ENCODE measurements around the gene LOXHD1.

LOXHD1 gene

DNA sequence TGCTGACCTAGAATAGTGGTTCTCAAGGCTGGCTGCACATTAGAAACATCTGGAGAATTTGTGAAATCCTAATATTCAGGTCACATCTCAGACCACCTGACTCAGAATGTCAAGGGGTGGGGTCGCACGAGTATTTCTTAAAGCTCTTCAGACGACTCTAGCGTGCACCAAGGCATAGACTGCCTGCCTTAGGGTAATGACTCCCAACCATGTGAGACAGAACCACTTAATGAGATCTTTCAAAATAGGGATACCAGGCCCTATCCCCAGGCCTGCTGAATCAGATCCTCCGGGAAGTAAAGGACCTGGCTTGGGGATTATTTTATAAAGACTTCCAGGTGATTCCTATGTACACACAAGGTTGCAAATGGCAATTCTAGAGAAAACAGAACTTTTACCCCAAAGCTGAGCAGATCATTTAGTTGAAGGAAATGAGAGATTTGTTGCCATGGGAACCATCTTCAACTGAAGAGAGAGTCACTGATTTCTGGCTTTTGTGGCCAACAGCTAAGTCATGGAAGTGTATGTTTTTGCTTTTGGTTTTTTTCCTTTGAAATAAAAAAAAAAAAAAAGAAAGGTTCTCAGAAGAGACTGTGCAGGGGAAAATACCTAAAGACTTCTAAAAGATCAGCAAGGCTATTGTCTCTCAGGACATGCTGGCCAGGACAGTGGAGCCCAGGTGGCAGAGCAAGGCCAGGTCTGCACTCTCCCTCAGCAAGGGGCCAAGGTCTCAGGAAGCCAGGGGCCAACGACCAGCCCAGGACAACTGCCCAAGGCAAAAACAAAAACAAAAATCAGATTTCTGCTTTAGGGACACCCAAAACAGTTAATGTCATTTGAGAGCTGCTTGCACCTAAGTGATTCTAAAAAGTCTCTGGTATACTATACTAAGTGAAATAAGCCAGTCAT lies 15.3 kb upstream of the LOXHD1 start:
- DNase-seq (ENCODE audit: low spot score), result no peak

DNA sequence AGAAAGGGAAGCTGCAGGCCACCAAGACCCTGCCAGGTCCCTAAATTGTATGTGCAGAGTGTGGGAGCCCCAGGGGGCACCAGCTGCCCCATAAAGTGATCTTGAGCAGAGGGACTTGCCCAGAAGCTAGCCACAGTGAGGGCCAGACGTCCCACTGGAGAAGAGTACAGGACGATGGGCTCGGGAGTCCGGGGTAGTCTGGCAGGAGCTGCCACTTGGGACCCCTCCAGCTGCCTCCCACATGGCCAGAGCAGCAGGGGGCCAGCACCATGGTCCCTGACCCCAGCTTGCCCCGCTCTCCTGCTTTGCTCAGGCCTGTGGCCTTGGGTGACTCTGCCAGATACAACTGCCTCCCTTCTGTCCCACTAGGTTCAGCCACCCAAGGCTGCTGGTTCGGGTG lies 11.7 kb upstream of the LOXHD1 start:
- no peak for DNase-seq (ENCODE audit: low spot score)

DNA sequence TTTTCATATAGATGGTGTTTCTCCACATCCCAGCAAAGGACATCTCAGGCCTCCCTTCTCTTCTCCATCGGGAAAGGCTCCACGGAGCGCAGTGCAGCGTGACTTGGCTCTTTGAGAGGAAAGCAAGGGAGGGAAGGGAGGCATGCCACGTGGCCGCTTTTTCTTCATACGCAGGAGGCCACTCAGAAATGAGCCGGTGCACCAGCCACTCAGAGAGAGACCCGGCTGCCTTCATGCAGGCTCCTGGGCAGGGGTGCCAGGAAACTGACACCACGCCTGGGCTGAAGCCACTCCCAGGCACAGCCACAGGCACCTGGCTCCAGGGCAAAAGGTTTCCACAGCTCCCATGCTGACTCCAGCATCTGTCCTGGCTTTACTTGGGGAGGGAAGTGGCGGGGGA lies 11.1 kb upstream of the LOXHD1 start:
- DNase-seq (ENCODE audit: low spot score), result no peak

DNA sequence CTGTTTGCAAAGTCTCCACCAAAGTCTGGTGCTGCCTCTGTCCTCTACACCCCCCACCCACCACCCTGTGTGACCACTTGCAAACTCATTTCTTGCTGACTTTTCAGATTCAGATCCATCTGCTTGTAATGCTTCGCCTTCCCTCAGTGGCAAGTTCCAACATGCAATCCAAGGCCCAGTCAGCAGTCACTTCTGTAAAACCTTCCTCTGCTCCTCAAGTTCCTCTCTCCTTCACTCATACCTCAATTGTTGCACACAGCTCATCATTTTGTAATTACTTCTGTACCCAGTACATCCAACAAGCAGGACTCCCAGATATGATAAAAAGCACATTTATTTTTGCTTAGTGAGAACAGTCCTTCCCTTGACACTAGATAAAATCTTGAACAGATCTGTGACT lies 6.5 kb upstream of the LOXHD1 start:
- no peak for DNase-seq (ENCODE audit: low spot score)

DNA sequence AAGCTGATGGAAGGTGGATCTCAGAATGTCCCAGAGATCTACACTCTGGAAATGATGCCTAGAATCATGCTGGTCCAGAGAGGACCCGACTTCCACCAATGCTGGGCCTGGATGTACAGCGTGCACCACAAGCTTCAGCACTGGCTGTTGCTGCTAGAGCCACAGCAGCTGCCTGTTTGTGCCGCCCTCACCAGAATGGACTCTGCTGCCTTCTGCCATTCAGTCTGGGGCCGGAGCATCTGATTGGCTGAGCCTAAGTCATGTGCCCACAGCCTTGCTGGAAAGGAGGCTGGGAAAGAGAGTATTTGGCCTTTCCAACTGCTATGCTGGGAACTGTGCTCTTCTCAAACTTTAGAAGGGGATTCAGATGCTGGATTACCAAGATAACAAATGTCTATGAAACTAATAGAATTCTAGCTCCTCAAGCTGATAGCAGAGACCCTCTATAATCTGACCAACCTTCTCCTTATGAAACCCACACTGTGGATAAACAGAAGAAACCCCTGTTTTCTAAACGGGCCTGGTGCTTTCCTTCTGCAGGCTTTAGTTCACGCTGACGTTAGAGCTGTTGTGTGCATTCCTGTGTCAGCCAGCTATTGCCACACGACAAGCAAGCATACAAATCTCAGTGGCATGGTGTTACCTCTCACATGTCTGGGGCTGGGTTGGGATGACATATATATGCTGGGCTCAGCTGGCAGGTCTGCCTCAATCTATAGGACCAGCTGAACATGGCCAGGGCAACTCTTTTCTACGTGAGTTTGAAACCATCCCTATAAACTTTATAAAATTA lies 4.1 kb upstream of the LOXHD1 start:
- peak; percentile 90 for DNase-seq (ENCODE audit: low spot score)

DNA sequence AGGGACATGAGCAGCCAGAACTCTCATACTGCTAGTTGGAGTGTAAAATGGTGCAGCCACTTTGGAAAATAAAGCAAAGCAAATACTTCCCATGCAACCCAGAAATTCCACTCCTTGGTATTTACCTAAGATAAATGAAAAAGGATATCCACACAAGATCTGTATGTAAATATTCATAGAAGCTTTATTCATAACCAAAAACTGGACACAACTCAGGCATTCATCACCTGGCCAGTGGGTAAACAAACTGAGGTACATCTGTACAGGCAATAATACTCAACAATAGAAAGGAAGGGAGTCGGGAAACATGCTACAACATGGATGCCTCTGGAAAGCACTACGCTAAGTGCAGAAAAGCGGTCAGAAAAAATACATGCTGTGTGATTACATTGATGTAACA lies 2.5 kb upstream of the LOXHD1 start:
- no peak for DNase-seq (ENCODE audit: low spot score)

DNA sequence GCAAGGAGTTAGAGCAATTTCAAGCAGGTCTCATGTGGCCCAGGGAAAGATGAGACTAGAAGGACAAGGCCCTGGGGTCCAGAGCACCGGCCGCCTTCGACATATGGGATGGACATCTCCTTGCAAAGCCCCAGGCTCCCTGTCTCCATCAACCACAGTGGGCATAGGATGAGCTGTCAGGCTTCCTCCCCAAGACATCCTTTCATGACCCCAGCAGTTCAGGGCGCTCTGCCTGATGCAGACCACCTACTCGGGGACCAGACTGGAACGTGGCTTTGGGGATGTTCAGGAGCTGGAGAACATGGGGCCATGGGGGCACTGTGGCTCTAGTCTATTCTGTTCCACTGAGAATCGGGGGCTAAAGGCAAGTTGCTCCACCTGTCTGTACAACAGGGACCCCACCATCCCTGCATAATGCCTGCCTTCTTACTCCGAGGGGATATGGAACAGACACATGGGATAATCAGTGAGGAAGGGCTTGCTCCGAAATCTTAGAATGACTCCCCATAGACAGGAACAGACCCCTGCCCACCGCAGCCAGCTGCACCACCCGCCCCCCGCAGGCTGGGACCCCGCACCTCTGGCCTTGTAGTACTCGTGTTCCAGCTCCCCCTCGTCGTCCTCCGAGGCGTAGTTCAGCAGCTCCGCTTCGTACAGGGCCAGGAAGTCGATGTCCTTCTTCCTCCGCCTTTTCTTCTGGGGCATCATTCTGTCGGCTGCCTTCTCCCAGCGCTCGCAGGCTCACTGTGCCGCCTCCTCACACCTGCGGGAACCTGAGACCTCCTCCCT lies 500 bp downstream of the LOXHD1 start:
- no peak for DNase-seq (ENCODE audit: low spot score)

DNA sequence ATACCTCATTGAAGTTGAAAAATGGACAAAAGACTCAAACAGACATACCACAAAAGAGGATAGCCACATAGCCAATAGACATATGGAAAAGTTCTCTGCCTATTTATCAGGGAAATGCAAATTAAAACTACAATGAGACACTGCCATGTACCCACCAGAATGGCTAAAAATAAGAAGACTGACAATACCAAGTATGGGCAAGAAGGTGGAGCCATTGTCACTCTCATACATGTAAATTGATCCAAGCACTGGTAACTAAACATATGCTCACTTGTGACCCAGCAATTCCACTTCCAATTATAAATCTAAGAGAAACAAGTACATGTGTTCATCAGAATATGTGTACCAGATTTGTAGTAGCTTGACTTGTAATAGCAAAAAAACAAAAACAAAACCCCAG lies 4.6 kb downstream of the LOXHD1 start:
- no peak for DNase-seq (ENCODE audit: low spot score)

DNA sequence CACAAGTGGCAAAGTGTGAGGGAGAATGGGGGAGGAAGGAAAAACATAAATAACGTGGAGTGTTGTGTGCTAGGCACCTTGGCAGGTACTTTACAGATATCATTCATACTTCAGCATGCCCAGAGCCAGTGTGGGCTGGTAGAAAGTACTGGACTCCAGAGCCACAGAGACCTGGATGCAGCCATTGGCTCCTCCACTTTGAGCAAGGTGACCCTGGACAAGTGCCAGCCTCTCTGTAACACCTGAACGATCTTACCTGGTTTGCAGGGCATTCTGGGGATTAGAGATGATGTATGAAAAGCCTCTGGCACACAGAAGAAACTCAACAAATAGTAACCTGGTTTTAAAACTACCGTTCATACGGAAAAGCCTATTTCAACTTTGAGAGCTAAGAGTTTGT lies 6.3 kb downstream of the LOXHD1 start:
- DNase-seq (ENCODE audit: low spot score), result no peak

DNA sequence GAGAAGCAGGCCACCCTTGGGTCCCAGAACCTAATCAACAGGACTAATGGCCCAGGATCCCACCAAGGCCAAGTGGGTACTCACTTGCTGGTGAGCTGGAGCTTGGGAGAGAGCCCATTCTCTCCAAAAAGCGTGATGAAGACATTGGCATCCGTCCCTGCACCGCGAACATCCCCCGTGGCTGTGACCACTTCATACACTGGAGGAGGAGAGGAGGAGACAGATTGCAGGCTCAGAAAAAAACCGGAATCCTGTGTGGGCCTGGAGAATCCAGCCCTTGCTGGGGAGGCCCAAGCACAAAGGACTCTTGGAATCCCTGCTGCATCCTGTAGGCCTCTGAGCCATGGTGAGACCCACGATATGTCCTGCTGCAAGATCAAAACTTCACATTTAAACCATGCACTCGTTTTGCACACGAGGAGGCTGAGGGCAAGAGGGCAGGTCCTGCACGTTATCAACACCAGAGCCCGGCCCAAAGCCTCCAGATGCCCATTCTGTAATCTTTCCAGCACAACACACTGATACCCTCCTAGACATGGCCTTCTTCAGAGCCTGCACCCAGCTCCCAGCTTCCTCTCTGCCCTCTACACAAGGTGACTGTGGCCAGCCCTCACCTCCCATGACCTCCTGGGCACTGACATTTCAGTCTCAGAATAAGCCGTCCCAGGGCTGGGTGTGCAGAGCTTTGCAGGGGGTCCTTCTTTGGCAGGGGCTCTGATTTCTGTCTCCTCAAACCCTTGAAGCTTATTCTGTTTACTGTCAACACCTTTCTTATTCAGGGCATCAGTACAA lies 7.8 kb downstream of the LOXHD1 start:
- DNase-seq (ENCODE audit: low spot score), result no peak

DNA sequence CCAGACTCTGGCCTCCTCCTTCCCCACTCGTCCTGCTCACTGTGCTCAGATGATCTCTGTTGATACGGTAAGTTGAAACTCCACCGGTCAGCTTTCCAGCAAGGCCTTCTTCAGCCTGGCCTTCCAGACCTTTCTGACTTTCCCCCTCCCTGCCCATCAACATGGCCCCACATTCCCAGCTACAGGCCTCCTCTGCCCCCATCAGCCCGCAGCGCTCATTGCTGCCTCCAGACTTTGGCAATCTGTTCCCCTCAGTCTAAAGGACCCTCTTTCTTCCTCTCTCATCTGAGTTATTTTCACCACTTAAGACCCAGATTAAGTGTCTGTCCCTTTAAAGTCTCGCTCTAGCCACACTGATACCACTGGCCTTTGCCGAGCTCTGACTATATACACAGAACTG lies 10.6 kb downstream of the LOXHD1 start:
- no peak for DNase-seq (ENCODE audit: low spot score)

DNA sequence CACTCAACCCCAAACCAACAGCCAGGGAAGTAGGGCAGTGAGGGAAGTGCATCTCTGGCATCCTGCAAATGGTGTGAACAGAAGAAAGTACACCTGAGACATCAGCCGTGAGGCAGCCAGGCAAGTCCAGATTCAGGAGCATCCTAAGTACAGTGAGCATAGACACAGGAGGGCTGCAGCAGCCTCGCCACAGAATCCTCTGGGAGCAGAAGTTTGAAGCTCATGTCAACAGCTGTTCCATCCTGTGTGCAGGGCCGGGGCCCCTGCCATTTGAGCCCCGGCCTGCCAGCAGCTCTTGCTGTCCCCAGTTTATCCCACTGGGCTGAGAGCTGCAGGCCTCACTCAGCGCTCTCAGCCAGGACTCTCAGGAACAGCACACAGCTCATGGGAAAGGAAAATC lies 14.5 kb downstream of the LOXHD1 start:
- no peak for DNase-seq (ENCODE audit: low spot score)

DNA sequence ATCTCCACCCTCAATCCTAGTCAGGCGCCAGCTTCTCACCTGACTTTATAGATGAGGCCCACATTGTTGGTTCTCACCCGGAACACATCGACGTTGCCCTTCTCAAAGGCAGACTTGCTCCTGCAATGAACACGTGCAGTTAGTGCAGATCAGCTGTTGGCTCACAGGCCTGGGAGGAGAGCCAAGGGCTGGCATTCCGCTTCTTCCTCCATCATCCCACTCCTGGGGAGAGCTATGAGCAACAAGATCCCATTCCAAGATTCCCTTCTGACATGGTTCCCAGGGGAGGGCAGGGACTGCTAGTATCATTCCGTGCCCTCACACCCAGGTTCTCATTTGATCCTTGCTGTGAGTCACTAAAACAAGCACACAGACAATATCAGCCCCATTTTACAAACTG lies 15.1 kb downstream of the LOXHD1 start:
- no peak for DNase-seq (ENCODE audit: low spot score)

DNA sequence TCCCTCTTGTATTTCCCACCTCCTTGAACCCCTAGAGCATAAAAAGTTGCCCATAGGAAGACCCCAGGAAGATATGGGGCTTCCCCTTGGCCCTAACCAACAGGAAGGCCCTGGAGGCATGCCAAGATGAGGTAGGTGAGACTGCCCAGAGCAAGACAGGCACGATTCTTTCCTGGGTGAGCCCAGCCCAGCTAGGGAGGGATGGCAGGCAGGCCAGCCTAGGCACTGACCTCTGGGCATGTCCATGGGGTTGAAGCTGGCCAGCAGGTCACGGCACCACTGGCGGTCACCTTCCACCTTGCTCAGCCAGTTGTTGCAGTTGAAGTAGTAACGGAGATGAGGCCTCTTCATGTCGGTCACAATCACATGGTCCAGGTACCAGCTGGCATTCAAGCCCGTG lies 17.6 kb downstream of the LOXHD1 start:
- DNase-seq (ENCODE audit: low spot score), result no peak

DNA sequence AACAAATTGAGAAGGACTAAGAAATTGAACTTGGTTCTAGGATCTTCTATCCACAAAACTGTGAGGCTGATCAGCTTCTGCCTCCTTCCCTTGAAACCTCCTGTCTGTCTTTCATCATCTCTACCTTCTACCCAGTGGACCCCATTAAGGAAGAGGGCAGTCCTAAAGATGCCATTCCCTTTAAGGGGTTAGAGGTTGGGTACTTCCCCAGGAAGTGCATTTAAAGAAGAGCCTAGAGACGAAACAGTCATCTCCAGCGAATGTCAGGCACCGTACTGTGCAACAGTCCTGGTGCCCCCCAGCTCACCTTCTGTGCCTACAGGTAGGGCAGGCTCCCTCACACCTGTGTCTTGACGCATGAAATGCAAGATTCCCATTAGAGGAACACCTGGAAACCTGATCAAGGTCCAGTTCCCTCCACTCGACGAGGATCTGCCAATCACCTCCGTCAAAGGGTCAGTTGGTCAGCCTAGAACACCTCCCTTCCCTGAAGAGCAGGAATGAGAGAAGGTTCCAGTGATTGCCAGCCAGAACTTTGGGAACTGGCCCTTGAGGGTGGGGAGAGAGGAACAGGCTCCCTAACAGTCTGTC lies 20.9 kb downstream of the LOXHD1 start:
- no peak for DNase-seq (ENCODE audit: low spot score)

DNA sequence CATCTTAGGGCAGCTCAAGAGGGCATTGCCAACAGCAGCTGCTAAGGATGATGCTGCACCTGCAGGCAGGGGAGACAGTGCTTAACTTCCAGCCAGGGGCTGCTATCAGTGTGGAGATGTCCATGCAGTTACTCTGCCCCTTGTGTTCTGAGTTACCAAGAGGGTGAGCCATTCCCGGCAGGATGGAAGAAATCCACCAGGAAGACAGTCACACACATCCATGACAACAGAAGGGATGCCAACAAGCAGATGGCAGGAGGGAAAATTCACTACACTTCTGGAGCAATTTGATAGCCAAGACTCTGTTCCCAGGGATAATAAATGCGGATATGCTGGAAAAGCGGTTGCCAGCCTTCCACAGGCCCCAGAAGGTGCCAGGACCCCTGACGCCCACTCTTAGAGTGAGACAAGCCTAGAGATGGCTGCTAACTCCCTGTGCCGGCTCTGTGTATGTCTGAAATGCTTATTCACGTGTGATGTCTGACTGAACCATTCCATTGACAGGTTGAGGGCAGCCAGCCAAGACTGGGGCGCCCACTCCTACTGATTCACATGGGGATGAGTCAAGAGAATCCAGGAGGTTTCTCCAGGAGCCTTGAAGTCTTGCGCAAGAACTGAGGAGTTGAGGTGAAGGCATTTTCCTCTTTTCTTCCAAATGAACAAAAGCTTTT lies 24.5 kb downstream of the LOXHD1 start:
- no peak for DNase-seq (ENCODE audit: low spot score)

DNA sequence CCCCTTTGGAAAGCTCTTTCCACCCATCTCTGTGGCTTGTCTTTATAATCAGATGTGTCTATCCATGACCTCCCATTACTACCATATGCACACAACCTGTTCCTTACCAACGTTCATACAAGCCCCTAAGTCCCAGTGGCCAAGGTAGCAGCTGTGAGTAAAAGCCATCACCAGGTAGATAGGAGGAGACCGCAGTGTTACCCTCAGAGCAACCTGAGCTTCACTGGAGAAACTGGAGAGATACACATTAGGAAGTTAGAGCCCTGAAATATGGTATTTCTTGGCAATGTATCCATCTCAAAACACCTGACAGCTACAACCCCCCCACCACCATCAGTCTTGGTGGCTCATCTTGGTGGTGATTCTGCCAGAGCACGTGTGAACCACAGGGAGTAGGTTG lies 26.0 kb downstream of the LOXHD1 start:
- DNase-seq (ENCODE audit: low spot score), result no peak

DNA sequence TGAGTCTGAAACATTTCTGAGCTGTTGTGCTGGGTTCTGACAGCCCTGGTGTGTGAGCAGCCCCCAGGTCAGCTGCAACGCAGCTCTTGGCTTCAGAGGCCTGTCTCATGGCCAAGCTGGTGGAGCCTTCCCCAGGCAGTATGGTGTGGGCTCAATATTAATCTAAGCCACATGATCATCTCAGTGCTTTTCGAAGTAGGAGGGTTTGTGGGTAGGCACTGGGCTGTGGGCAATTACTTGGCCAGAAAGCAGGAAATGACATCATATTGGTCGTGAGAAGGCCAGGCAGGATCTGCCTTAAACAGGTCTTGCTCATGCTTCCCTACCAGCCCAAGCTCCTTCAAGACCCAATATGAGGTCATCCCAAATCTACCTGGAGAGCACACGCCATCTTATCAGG lies 26.9 kb downstream of the LOXHD1 start:
- no peak for DNase-seq (ENCODE audit: low spot score)

DNA sequence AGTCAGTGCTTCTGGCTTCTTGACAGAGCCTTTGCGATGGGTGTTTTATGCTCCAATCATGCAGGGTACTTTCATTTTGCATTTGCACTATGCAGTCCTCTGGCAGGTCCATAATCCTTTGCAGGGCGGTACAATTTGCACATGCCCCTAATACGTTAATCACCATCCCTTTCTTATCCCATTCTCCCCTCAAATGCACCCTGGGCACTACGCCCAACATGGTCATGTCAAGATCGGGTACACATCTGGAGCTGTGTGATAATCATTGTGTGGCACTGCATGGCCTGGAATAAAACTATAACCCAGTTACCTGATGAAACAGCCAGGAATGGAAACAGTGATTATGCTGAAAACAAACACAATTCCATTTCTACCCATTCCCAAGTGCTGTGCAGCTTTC lies 27.7 kb downstream of the LOXHD1 start:
- no peak for DNase-seq (ENCODE audit: low spot score)

DNA sequence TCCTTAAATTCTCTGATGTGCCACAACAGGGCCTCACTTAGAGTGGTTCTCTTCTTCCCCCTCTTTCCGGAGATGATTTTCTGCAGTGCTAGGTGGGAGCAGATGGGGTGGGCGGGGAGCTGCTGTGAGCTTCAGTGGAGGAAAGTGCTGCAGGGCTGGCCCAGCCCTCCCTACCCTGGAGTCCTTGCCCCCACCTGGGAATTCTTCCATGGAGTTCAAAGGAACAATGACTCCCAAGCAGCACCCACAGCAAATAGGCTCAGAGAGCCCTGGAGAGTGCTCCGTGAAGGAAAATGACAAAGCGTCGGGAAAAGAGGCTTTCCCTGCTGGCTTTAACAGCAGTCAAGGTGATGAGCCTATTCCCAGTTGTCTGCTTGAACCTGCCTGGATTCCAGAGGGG lies 28.8 kb downstream of the LOXHD1 start:
- DNase-seq (ENCODE audit: low spot score), result no peak

DNA sequence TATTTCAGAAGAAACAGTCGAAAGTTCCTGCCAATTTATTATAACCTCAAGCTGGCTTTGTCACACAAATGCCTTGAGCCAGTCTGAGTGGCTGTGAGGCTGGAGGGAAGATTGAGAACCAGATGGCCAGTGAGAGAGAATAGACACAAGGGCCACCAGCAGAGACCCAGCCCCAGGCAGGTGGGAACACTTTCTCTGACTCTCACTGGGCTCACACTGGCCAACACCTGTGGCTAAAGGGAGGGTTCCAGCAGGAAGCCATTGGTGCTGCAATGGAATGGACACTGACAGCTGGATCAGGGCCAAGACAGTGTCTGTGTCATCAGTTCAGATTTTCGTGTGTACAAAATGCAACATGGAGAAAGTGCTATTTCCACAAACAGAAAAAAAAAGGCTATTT lies 29.9 kb downstream of the LOXHD1 start:
- DNase-seq (ENCODE audit: low spot score), result no peak

Data from globus pallidus (tissue), 1 donor.